ENCODE measurements around the gene PPM1E. TPM values are rescaled to one million over a fixed set of nuclear protein-coding genes. Genes with fewer than 3 reads are reported as not detected.

Gene PPM1E
- total and polyA plus RNA-seq, 2 experiments from 2014 or later, result 0.27 TPM; not detected in 1

GRCh38 chr17:58889928-58890327 is 134.3 kb downstream of the PPM1E start:
- no peak for DNase-seq (ENCODE audit: low read depth in 1 of 2, low spot score in 1 of 2)
- no peak overlapping the region for H3K27ac ChIP-seq

DNA sequence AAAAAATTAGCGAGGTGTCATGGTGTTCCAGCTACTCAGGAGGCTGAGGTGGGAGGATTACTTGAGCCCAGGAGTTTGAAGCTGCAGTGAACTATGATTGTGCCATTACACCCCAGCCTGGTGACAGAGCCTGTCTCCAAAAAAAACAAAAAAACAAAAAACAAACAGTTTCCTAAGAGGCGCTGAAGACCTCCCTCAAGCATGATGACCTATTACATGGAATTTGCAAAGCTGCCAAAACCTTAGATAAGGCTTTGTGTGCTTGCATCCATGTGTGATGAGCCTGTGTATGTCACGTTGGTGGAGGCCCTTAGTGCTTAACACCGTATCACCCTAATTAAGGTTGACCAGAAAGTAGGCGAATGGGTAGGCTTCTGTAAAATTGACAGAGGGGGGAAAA is 143.5 kb downstream of the PPM1E start:
- Histone ChIP-seq H3K27me3 (no peaks in the 10 kb centered on the region), H3K27ac (no peak overlapping the region), H3K4me3 (no peak overlapping the region), H3K36me3 (no peaks in the 10 kb centered on the region), H3K4me1 (ENCODE audit: low read depth) (no peaks in the 10 kb centered on the region), H3K9me3 (ENCODE audit: low read depth) (no peaks in the 10 kb centered on the region)
- DNase-seq (ENCODE audit: low read depth in 1 of 2, low spot score in 1 of 2), result peak in 1 of 2 donors; percentile 12
- TF ChIP-seq, protein P1, sequence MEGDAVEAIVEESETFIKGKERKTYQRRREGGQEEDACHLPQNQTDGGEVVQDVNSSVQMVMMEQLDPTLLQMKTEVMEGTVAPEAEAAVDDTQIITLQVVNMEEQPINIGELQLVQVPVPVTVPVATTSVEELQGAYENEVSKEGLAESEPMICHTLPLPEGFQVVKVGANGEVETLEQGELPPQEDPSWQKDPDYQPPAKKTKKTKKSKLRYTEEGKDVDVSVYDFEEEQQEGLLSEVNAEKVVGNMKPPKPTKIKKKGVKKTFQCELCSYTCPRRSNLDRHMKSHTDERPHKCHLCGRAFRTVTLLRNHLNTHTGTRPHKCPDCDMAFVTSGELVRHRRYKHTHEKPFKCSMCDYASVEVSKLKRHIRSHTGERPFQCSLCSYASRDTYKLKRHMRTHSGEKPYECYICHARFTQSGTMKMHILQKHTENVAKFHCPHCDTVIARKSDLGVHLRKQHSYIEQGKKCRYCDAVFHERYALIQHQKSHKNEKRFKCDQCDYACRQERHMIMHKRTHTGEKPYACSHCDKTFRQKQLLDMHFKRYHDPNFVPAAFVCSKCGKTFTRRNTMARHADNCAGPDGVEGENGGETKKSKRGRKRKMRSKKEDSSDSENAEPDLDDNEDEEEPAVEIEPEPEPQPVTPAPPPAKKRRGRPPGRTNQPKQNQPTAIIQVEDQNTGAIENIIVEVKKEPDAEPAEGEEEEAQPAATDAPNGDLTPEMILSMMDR (IDR thresholded peaks at IDR 0.05; ENCODE audit: low read depth, low read length), result no peak

More at GRCh38 chr17:58889928-58890327, 134.3 kb downstream of the PPM1E start:
- Histone ChIP-seq H3K27me3 (no peaks in the 10 kb centered on the region), H3K4me1 (ENCODE audit: low read depth) (no peaks in the 10 kb centered on the region), H3K9me3 (ENCODE audit: low read depth) (peaks cover 4% of the 10 kb centered on the region), H3K4me3 (no peak overlapping the region), H3K36me3 (no peaks in the 10 kb centered on the region)
- TF ChIP-seq, protein P1 (IDR thresholded peaks at IDR 0.05; ENCODE audit: low read depth, low read length), result no peak

GRCh38 chr17:58902322-58902721 is 146.7 kb downstream of the PPM1E start:
- Histone ChIP-seq H3K9me3 (ENCODE audit: low read depth) (no peaks in the 10 kb centered on the region), H3K36me3 (no peaks in the 10 kb centered on the region), H3K4me1 (ENCODE audit: low read depth) (no peaks in the 10 kb centered on the region), H3K27me3 (no peaks in the 10 kb centered on the region), H3K4me3 (no peak overlapping the region), H3K27ac (no peak overlapping the region)
- no peak for DNase-seq (ENCODE audit: low read depth in 1 of 2, low spot score in 1 of 2)
- TF ChIP-seq, protein P1 (IDR thresholded peaks at IDR 0.05; ENCODE audit: low read depth, low read length), result no peak

DNA sequence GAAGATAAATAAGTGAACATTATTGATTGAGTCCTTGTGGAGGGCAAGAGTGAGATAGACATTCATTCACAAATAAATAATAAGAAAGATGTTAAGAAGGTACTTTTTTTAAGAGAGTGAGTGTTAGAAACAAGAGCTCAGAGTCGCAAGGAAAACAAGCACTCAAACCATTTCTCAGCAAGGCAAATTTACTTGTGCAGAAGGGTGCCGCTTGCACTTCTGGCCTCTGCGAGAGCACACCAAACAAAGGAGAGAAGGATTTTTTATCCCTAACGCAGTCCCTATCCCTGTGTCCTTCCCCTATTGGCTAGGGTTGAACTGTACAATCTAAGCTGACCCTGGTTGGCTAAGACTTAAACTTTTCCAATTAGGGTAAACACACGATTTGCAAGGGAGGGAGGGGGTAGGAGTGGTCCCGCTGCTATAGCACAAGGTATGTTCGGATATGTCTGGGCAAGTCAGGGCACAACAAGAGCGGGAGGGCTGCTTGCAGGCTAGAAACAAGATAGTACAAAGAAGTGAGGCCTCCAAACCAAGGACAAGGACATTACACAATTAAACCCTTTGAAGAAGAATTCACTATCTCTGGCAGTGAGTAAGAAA is 156.2 kb downstream of the PPM1E start:
- Histone ChIP-seq H3K27ac (no peak overlapping the region), H3K27me3 (no peaks in the 10 kb centered on the region), H3K36me3 (no peaks in the 10 kb centered on the region), H3K9me3 (ENCODE audit: low read depth) (no peaks in the 10 kb centered on the region), H3K4me1 (ENCODE audit: low read depth) (no peaks in the 10 kb centered on the region), H3K4me3 (no peak overlapping the region)
- no peak for DNase-seq (ENCODE audit: low read depth in 1 of 2, low spot score in 1 of 2)
- TF ChIP-seq, protein P1 (IDR thresholded peaks at IDR 0.05; ENCODE audit: low read depth, low read length), result no peak

DNA sequence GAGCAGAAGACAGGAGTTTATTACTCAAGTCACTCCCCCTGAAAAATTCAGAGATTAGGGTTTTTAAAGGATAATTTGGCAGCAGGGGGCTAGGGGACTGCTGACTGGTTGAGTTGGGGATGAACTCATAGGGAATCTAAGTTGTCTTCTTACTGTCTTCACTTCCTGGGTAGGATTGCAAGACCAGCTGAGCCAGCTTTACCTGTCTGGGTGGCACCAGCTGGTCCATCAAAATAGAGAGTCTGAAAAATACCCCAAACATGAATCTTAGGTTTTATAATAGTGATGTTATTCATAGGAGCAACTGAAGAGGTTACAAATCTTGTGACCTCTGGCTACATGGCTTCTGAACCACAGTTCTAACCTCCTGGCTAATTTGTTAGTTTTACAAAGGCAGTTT is 157.9 kb downstream of the PPM1E start:
- Histone ChIP-seq H3K4me1 (ENCODE audit: low read depth) (no peaks in the 10 kb centered on the region), H3K9me3 (ENCODE audit: low read depth) (no peaks in the 10 kb centered on the region), H3K36me3 (no peaks in the 10 kb centered on the region), H3K27ac (no peak overlapping the region), H3K4me3 (no peak overlapping the region), H3K27me3 (no peaks in the 10 kb centered on the region)
- TF ChIP-seq, protein P1 (IDR thresholded peaks at IDR 0.05; ENCODE audit: low read depth, low read length), result no peak
- no peak for DNase-seq (ENCODE audit: low read depth in 1 of 2, low spot score in 1 of 2)

All from cardiac muscle cell (in vitro differentiated cells and primary cell).